Esophagus squamous epithelium (tissue), 4 donors: ENCODE data around the gene TMEM179B.

Source experiments
- CTCF ChIP-seq, 6 experiments: fragments of 450-650 bp in 4 of 6; fragments of 200-600 bp in 2 of 6; sonication (generic) in 2 of 6; IDR thresholded peaks; one replicate each; pipeline ENCODE4 v1.5.1; 2016 to 2019; ENCODE audit warnings: antibody characterized with exemption in 6 of 6, mild to moderate bottlenecking in 4 of 6, moderate library complexity in 4 of 6
- POLR2A ChIP-seq, 4 donors: fragments of 450-650 bp; IDR thresholded peaks; one replicate each; pipeline ENCODE4 v1.6.1; 2017; ENCODE audit warnings: antibody characterized with exemption in 4 of 4, mild to moderate bottlenecking in 4 of 4, moderate library complexity in 3 of 4

GRCh38 chr11:62774407-62774806 is 12.8 kb upstream of the TMEM179B start:
- no peak for TF ChIP-seq CTCF (IDR thresholded peaks at IDR 0.05)
- no peak for TF ChIP-seq POLR2A (IDR thresholded peaks at IDR 0.05)
